Upper lobe of right lung (tissue), 1 donor: Measurements from ENCODE around the gene CCR8. TPM values are rescaled to one million over a fixed set of nuclear protein-coding genes. Genes with fewer than 3 reads are reported as not detected.

Source experiments
- ATAC-seq: fragments of 200-7000 bp; cut with Tn5 transposase; one replicate; pipeline ENCODE4 v1.9.1; 2020; ENCODE audit warnings: mild to moderate bottlenecking, moderate library complexity
- DNase-seq: peaks from one replicate; pipeline ENCODE4 v3.0.0-alpha.2; 2020
- H3K27ac ChIP-seq: fragments of 200-600 bp; one replicate; pipeline ENCODE4 v1.8.0; 2022
- H3K27me3 ChIP-seq: fragments of 200-600 bp; one replicate; pipeline ENCODE4 v1.8.0; 2022; ENCODE audit warnings: mild to moderate bottlenecking
- H3K36me3 ChIP-seq: fragments of 200-600 bp; one replicate; pipeline ENCODE4 v1.8.0; 2022
- H3K4me1 ChIP-seq: fragments of 200-600 bp; one replicate; pipeline ENCODE4 v1.8.0; 2022
- H3K4me3 ChIP-seq: fragments of 200-600 bp; one replicate; pipeline ENCODE4 v1.8.0; 2022; ENCODE audit warnings: mild to moderate bottlenecking
- H3K9me3 ChIP-seq: fragments of 200-600 bp; one replicate; pipeline ENCODE4 v1.8.0; 2022
- CTCF ChIP-seq: fragments of 200-600 bp; IDR thresholded peaks from one replicate; pipeline ENCODE4 v1.8.0; 2022; ENCODE audit warnings: antibody characterized with exemption
- intact Hi-C: fragments of 100-400 bp; cut with DNase I; formaldehyde crosslinking; loops from one replicate; pipeline ENCODE4 v1.11.0; 2022
- total RNA-seq: library from RNA; stranded (reverse); fragmentation: NEBNext Ultra II Directional; extraction: Animal tissue kit (Norgen Biotek cat#: 25700); gene quantifications from one replicate; pipeline ENCODE4 v1.2.1, GENCODE V29; 2021
- donor health status: DM: no; HTN: yes; CAD: no; lungs with severe emphysema.

CCR8 gene
- total RNA-seq, 1 donor from 2014 or later = not detected

DNA sequence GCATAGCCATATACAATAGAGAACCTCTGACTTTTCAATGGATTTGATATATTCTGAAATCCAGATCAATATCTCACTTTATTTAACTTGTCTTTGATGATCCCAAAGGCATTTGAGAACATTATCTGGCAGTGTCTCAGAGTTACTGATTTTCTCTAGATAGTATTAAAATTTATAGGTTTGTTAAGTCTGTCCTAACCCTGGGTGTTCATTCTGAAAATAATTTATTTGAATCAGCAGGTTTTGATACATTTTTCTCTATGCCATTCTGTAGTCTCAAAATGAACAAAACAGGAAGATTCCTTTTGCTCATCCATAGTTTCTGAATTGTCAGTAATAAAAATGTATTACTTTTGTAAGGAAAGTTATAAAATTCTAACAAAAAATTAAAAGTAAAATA lies 14.3 kb downstream of the CCR8 start:
- intact Hi-C loops = no loop called here
- H3K4me1 ChIP-seq = no peaks in the 10 kb centered on the region
- DNase-seq = no peak
- no peaks in the 10 kb centered on the region for H3K27me3 ChIP-seq
- no peaks in the 10 kb centered on the region for H3K36me3 ChIP-seq
- TF ChIP-seq CTCF = no peak
- H3K9me3 ChIP-seq = no peaks in the 10 kb centered on the region
- H3K4me3 ChIP-seq = no peak overlapping the region
- no peak for ATAC-seq
- H3K27ac ChIP-seq = no peak overlapping the region

DNA sequence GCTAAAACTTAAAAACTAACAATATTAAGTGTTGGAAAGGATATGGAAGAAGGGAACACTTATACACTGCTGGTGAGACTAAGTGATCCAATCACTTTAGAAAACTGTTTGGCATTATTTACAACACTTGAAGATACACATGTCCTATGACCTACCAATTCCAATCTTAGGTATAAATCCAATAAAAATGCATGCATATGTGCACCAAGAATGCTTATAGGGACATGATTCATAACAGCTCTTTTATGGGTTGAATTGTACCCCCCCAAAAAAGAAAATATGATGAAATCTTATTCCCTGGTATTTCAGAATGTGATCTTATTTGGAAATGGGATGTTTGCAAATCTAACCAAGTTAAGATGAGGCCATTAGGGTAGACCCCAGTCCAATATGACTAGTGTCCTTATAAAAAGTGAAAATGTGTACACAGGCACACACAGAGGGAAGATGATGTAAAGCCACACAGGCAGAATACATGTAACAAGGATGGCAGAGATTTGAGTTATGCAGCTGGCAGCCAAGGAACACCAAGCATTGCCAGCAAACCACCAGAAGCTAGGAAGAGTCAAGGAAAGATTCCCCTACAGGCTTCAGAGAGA lies 15.3 kb downstream of the CCR8 start:
- Histone ChIP-seq H3K9me3 (no peaks in the 10 kb centered on the region), H3K27me3 (no peaks in the 10 kb centered on the region), H3K27ac (no peak overlapping the region), H3K4me3 (no peak overlapping the region), H3K36me3 (no peaks in the 10 kb centered on the region), H3K4me1 (no peaks in the 10 kb centered on the region)
- no peak for ATAC-seq
- no peak for TF ChIP-seq CTCF
- intact Hi-C loops = no loop called here
- no peak for DNase-seq

- ATAC-seq = no peak
- Histone ChIP-seq H3K36me3 (no peaks in the 10 kb centered on the region), H3K4me1 (no peaks in the 10 kb centered on the region), H3K4me3 (no peak overlapping the region), H3K9me3 (no peaks in the 10 kb centered on the region), H3K27me3 (no peaks in the 10 kb centered on the region), H3K27ac (no peak overlapping the region)
- DNase-seq = no peak
- intact Hi-C loops = no loop called here
- no peak for TF ChIP-seq CTCF
Measured at GRCh38 chr3:39346785-39347585, 17.5 kb downstream of the CCR8 start.

DNA sequence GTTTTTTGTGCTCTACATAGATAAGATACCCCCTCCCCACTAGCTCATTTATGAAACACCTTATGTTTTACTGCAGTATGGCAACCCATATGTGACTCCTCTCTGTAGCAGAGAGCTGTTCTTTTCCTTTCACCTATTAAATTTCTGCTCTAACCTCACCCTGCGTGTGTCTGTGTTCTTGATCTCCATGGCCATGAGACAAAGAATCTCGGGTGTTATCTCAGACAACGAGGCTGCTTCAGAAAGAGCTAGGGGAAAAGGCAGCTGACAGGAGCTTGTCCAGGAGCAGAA lies 18.0 kb downstream of the CCR8 start:
- no peak for ATAC-seq

GRCh38 chr3:39349080-39349479 lies 19.6 kb downstream of the CCR8 start:
- H3K4me3 ChIP-seq = no peak overlapping the region
- H3K27me3 ChIP-seq = no peaks in the 10 kb centered on the region
- H3K4me1 ChIP-seq = no peaks in the 10 kb centered on the region
- DNase-seq (no peak), ATAC-seq (no peak)
- no peak overlapping the region for H3K27ac ChIP-seq
- no peaks in the 10 kb centered on the region for H3K36me3 ChIP-seq
- TF ChIP-seq CTCF = no peak
- intact Hi-C loops = no loop called here
- no peaks in the 10 kb centered on the region for H3K9me3 ChIP-seq

More for the DNA sequence above, 18.0 kb downstream of the CCR8 start:
- intact Hi-C loops = no loop called here
- no peak for TF ChIP-seq CTCF
- Histone ChIP-seq H3K4me1 (no peaks in the 10 kb centered on the region), H3K4me3 (no peak overlapping the region), H3K9me3 (no peaks in the 10 kb centered on the region), H3K36me3 (no peaks in the 10 kb centered on the region), H3K27me3 (no peaks in the 10 kb centered on the region), H3K27ac (no peak overlapping the region)
- no peak for DNase-seq
